ENCODE measurements around the gene MRTO4. TPM values are rescaled to one million over a fixed set of nuclear protein-coding genes. Genes with fewer than 3 reads are reported as not detected.

The MRTO4 gene
- total and polyA plus RNA-seq, 9 of the 15 experiments (the other 6 are each of a cell fraction or from before 2014, with no cell fraction given): 62.0 to 173 (median 146) TPM

- no peak for TF ChIP-seq CTCF (IDR thresholded peaks at IDR 0.05 in 2 of 3, conservative IDR thresholded peaks at IDR 0.05 in 1 of 3; ENCODE audit: insufficient read depth in 2 of 3, low read depth in 1 of 3, low read length in 3 of 3)
- no peak for TF ChIP-seq RFX7 (CRISPR knock-in tag; IDR thresholded peaks at IDR 0.05)
- TF ChIP-seq RHOXF2B (CRISPR knock-in tag; conservative IDR thresholded peaks at IDR 0.05): no peak
- no peak for TF ChIP-seq SAFB2 (IDR thresholded peaks at IDR 0.05; ENCODE audit: borderline replicate concordance, low read depth, low read length, severe bottlenecking)
- TF ChIP-seq TFAM (CRISPR knock-in tag; conservative IDR thresholded peaks at IDR 0.05): no peak
- no peak for TF ChIP-seq ZNF586 (CRISPR knock-in tag; conservative IDR thresholded peaks at IDR 0.05)
- no peak for TF ChIP-seq SMARCA4 (IDR thresholded peaks at IDR 0.05)
- no peak for TF ChIP-seq RFX1 (IDR thresholded peaks at IDR 0.05)
- no peak for TF ChIP-seq HNRNPLL (IDR thresholded peaks at IDR 0.05; ENCODE audit: low read depth, low read length, poor library complexity, severe bottlenecking)
- TF ChIP-seq CTBP1 (IDR thresholded peaks at IDR 0.05; ENCODE audit: borderline replicate concordance): no peak
- TF ChIP-seq GTF2F1 (IDR thresholded peaks at IDR 0.05; ENCODE audit: low read depth, low read length): no peak
- no peak for TF ChIP-seq ZBTB49 (CRISPR knock-in tag; IDR thresholded peaks at IDR 0.05; ENCODE audit: borderline replicate concordance)
- no peak for TF ChIP-seq ARHGAP35 (IDR thresholded peaks at IDR 0.05; ENCODE audit: partially characterized antibody)
- no peak for TF ChIP-seq GABPB2 (CRISPR knock-in tag; conservative IDR thresholded peaks at IDR 0.05)
- no peak for TF ChIP-seq TBL1XR1 (IDR thresholded peaks at IDR 0.05; ENCODE audit: low read length in 2 of 2)
- TF ChIP-seq HCFC1 (IDR thresholded peaks at IDR 0.05; ENCODE audit: low read depth, low read length): no peak
- TF ChIP-seq ATF4 (CRISPR knock-in tag; IDR thresholded peaks at IDR 0.05): no peak
- TF ChIP-seq ZBTB8A (IDR thresholded peaks at IDR 0.05; ENCODE audit: partially characterized antibody): no peak
- TF ChIP-seq SRF (CRISPR knock-in tag; IDR thresholded peaks at IDR 0.05): no peak
- peak in 1 of 2 experiments; percentile 18; a peak in 1 of 4 replicates for TF ChIP-seq BCLAF1 (IDR thresholded peaks at IDR 0.05; ENCODE audit: borderline replicate concordance in 1 of 2, control insufficient read depth in 1 of 2, low read depth in 2 of 2, low read length in 1 of 2)
- no peak for TF ChIP-seq PTBP1 (IDR thresholded peaks at IDR 0.05; ENCODE audit: low read depth, low read length)
Measured at GRCh38 chr1:19250629-19251304, 838 bp upstream of the MRTO4 start (continued).

Measured in K562 (cell line).